ENCODE results near the gene SPON2.

SPON2 gene

DNA sequence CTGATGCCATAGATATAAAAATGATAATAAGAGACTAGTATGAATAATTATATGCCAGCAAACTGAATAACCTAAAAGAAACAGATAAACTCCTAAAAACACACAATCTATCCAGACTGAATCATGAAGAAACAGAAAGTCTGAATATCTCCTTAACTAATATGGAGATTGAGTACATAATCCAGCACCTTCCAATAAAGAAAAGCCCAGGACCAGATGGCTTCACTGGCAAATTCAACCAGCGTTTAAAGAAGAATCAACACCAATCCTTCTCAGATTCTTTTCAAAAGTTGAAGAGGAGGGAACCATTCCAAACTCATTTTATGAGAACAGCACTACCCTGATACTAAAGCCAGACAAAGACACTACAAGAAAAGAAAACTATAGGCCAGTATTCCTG lies 32.5 kb downstream of the SPON2 start:
- POLR2A ChIA-PET (ENCODE audit: low non-redundant PET) = no interaction called here
- no peak for DNase-seq (ENCODE audit: low spot score)
- no peak overlapping the region for H3K27ac ChIP-seq
- TF ChIP-seq, protein P1, sequence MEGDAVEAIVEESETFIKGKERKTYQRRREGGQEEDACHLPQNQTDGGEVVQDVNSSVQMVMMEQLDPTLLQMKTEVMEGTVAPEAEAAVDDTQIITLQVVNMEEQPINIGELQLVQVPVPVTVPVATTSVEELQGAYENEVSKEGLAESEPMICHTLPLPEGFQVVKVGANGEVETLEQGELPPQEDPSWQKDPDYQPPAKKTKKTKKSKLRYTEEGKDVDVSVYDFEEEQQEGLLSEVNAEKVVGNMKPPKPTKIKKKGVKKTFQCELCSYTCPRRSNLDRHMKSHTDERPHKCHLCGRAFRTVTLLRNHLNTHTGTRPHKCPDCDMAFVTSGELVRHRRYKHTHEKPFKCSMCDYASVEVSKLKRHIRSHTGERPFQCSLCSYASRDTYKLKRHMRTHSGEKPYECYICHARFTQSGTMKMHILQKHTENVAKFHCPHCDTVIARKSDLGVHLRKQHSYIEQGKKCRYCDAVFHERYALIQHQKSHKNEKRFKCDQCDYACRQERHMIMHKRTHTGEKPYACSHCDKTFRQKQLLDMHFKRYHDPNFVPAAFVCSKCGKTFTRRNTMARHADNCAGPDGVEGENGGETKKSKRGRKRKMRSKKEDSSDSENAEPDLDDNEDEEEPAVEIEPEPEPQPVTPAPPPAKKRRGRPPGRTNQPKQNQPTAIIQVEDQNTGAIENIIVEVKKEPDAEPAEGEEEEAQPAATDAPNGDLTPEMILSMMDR (conservative IDR thresholded peaks at IDR 0.05; ENCODE audit: low read depth) = no peak
- CTCF ChIA-PET = interaction anchor here (0.7 kb wide), 1 partner anchor 615 kb away, joined by 3 read pairs; no protein-coding TSS in a partner anchor

DNA sequence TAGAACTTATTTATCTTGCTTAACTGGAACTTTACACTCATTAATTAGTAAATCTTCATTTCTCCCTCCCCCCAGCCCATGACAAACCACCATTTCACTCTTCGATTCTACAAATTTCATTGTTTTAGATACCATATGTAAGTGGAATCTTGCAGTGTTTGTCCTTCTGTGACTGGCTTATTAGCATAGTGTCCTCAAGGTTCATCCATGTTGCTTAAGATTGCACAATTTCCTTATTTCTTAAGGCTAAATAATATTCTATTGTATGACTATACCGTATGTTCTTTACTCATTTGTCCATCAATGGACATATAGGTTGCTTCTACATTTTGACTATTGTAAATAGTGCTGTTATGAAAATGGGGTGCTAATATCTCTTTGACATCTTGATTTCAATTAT lies 34.5 kb downstream of the SPON2 start:
- H3K27ac ChIP-seq = no peak overlapping the region
- TF ChIP-seq, protein P1 (conservative IDR thresholded peaks at IDR 0.05; ENCODE audit: low read depth) = no peak
- no peak for DNase-seq (ENCODE audit: low spot score)
- ChIA-PET POLR2A (ENCODE audit: low non-redundant PET) (no interaction called here), CTCF (no interaction called here)

- DNase-seq (ENCODE audit: low spot score) = no peak
- ChIA-PET POLR2A (ENCODE audit: low non-redundant PET) (no interaction called here), CTCF (no interaction called here)
- TF ChIP-seq, protein P1 (conservative IDR thresholded peaks at IDR 0.05; ENCODE audit: low read depth) = no peak
- H3K27ac ChIP-seq = no peak overlapping the region
These were observed 35.2 kb downstream of the SPON2 start for GRCh38 chr4:1137063-1137776.

- CTCF ChIA-PET = no interaction called here
- no peak for DNase-seq (ENCODE audit: low spot score)
- POLR2A ChIA-PET (ENCODE audit: low non-redundant PET) = no interaction called here
- H3K27ac ChIP-seq = no peak overlapping the region
- TF ChIP-seq, protein P1 (conservative IDR thresholded peaks at IDR 0.05; ENCODE audit: low read depth) = no peak
These were observed 36.3 kb downstream of the SPON2 start for GRCh38 chr4:1136048-1136447.

- ChIA-PET CTCF (no interaction called here), POLR2A (ENCODE audit: low non-redundant PET) (no interaction called here)
- TF ChIP-seq, protein P1 (conservative IDR thresholded peaks at IDR 0.05; ENCODE audit: low read depth) = no peak
- no peak for DNase-seq (ENCODE audit: low spot score)
- no peak overlapping the region for H3K27ac ChIP-seq
These were observed 39.4 kb downstream of the SPON2 start for GRCh38 chr4:1133033-1133432.

GRCh38 chr4:1130316-1131186 lies 41.8 kb downstream of the SPON2 start:
- CTCF ChIA-PET = interaction anchor here (0.6 to 0.8 kb wide), 3 partner anchors 153 to 598 kb away, joined by 3 read pairs; no protein-coding TSS in a partner anchor
- POLR2A ChIA-PET (ENCODE audit: low non-redundant PET) = no interaction called here
- H3K27ac ChIP-seq = no peak overlapping the region
- peak; percentile 65 for DNase-seq (ENCODE audit: low spot score)
- TF ChIP-seq, protein P1 (conservative IDR thresholded peaks at IDR 0.05; ENCODE audit: low read depth) = peak; percentile 98

All from RWPE1 (cell line).